ENCODE results near the gene CEP55. TPM values are rescaled to one million over a fixed set of nuclear protein-coding genes. Genes with fewer than 3 reads are reported as not detected.

The CEP55 gene
- total and polyA plus RNA-seq, 10 of the 15 experiments (the other 5 are each of a cell fraction or from before 2014, with no cell fraction given): 14.6 to 83.6 (median 52.0) TPM

DNA sequence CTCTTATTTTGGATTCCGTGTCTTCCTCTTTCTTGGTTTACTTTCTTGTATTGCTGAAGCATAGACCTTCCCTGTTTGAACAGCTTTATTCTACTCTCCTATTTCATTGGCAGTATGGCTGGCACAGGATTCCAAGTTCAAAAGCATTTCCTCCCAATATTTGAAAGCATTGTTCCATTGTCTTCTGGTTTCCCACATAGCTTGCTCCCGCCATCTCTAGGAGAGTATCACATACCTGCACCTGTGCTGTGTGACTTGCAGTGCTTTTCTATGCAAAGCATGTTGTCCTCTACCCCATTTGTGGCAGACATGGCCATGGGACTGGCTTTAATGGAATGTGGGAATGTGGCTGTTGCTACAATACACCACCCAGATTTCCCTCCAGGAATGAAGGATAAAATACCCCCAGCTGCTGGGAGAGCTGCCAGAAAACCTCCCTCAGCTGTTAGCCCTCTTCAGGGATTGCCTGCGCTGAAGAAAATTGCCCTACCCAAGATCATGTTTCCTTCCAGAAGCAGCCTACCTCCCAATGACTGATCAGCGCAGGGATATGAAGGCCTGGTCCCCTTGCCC, 7.4 kb upstream of the CEP55 start (continued):
- TF ChIP-seq, protein P1, sequence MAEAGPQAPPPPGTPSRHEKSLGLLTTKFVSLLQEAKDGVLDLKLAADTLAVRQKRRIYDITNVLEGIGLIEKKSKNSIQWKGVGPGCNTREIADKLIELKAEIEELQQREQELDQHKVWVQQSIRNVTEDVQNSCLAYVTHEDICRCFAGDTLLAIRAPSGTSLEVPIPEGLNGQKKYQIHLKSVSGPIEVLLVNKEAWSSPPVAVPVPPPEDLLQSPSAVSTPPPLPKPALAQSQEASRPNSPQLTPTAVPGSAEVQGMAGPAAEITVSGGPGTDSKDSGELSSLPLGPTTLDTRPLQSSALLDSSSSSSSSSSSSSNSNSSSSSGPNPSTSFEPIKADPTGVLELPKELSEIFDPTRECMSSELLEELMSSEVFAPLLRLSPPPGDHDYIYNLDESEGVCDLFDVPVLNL (IDR thresholded peaks at IDR 0.05; ENCODE audit: low read depth, low read length): no peak
- TF ChIP-seq EGR1 (IDR thresholded peaks at IDR 0.05; ENCODE audit: borderline replicate concordance in 1 of 2, low read depth in 2 of 2, low read length in 2 of 2) (no peak), SMC3 (IDR thresholded peaks at IDR 0.05; ENCODE audit: borderline replicate concordance, low read length) (no peak), ETV6 (conservative IDR thresholded peaks at IDR 0.05 in 1 of 2, IDR thresholded peaks at IDR 0.05 in 1 of 2; ENCODE audit: borderline replicate concordance in 1 of 2, low read depth in 1 of 2) (no peak), TCF3 (IDR thresholded peaks at IDR 0.05; ENCODE audit: borderline replicate concordance, insufficient read depth, low read depth, low read length) (no peak), CHD1 (IDR thresholded peaks at IDR 0.05; ENCODE audit: low read depth, low read length) (no peak), NR2C2 (IDR thresholded peaks at IDR 0.05; ENCODE audit: borderline replicate concordance, control insufficient read depth, insufficient read length, low read depth) (no peak), NR2F1 (conservative IDR thresholded peaks at IDR 0.05) (no peak)

DNA sequence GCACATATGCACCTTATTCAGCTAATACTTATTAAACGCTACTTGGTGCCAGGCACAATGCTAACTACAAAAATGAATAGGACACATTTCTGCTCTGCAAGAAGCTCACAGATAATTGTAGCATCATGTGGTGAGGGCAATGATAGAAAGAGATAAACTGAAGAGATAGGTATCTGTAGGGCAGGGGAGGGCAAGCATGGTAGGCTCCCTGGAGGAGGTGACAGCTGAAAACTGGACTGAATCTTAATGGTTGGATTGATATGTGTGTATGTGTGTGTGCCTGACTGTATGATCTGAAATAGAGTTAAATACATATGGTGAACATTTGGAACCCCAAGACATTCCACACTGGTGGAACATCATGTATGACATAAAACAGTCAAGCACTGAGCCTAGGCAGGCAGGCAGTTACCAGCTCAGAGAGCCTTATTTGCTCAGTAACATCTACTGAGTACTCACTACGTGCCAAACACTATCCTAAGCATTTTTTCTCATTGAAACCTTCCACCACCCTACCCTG, 4.8 kb upstream of the CEP55 start:
- ChIA-PET SMC1A (ENCODE audit: uncharacterized antibody, unreplicated experiment) (interaction anchor here (0.8 to 7.7 kb wide), 3 partner anchors 14 to 115 kb away, joined by 3 to 42 read pairs (median 3); no protein-coding TSS in a partner anchor), CTCF (interaction anchor here (0.9 to 4.5 kb wide), 7 partner anchors 9 to 134 kb away, joined by 3 to 32 read pairs (median 5); partner anchors contain the start of gene MYOF), RAD21 (ENCODE audit: unreplicated experiment) (interaction anchor here (0.9 to 1.1 kb wide), 2 partner anchors 9 to 111 kb away, joined by 3 to 4 read pairs; partner anchors contain the start of gene MYOF), POLR2A (no interaction called here)
- no peak overlapping the region for H3K4me3 ChIP-seq
- BruUV-seq (replicated peaks): no TSS peak
- H3K27me3 ChIP-seq (replicated peaks in 1 of 2; ENCODE audit: control insufficient read depth in 2 of 2, insufficient read depth in 2 of 2, low read length in 1 of 2): 0 out of 4 replicates have a peak, but pooled peaks cover 0 to 4% of the 10 kb centered on the region in 2 experiments
- intact Hi-C loops (cut with micrococcal nuclease; ENCODE audit: unreplicated experiment) (no loop called here), in situ Hi-C loops (cut with MboI) (no loop called here)
- ATAC-seq: no peak
- no peak for DNase-seq (ENCODE audit: low read depth, low spot score)
- H3K79me2 ChIP-seq (ENCODE audit: control insufficient read depth, insufficient read depth, low read length): peaks cover 1% of the 10 kb centered on the region
- FAIRE-seq: no peak
- H3K9ac ChIP-seq (ENCODE audit: control insufficient read depth, insufficient read depth, low read length): no peak overlapping the region
- H3K9me3 ChIP-seq (replicated peaks; ENCODE audit: control insufficient read depth, insufficient read depth, low read length): no peaks in the 10 kb centered on the region
- peaks cover 4% of the 10 kb centered on the region for H3K4me1 ChIP-seq (ENCODE audit: control insufficient read depth, insufficient read depth, low read length)
- no peak overlapping the region for H3K27ac ChIP-seq (ENCODE audit: control insufficient read depth, insufficient read depth)
- H2AFZ ChIP-seq (ENCODE audit: control insufficient read depth, low read depth, low read length): no peak overlapping the region
- H3K36me3 ChIP-seq (ENCODE audit: control insufficient read depth in 2 of 2, insufficient read depth in 2 of 2, low read length in 1 of 2): no peaks in the 10 kb centered on the region
- 31% methylated on average over 2 of the region's 2 CpGs for whole genome bisulfite sequencing (ENCODE audit: insufficient coverage, insufficient replicate concordance, low lambda C conversion rate, missing lambda C conversion rate)
- H3K4me2 ChIP-seq (ENCODE audit: control insufficient read depth, insufficient read depth): no peak overlapping the region
- no peaks in the 10 kb centered on the region for H4K20me1 ChIP-seq (ENCODE audit: control insufficient read depth, insufficient read depth)
- TF ChIP-seq MTA3 (IDR thresholded peaks at IDR 0.05; ENCODE audit: borderline replicate concordance, low read length) (no peak), SPI1 (IDR thresholded peaks at IDR 0.05; ENCODE audit: borderline replicate concordance, insufficient read depth, low read depth, low read length) (no peak), BRCA1 (IDR thresholded peaks at IDR 0.05; ENCODE audit: low read depth, low read length) (no peak), LARP7 (IDR thresholded peaks at IDR 0.05) (no peak), ATF7 (IDR thresholded peaks at IDR 0.05; ENCODE audit: low read depth) (no peak), ZZZ3 (IDR thresholded peaks at IDR 0.05; ENCODE audit: control insufficient read depth, insufficient read length, low read depth) (no peak), JUND (IDR thresholded peaks at IDR 0.05; ENCODE audit: low read depth, low read length) (no peak)
- TF ChIP-seq, protein P2, sequence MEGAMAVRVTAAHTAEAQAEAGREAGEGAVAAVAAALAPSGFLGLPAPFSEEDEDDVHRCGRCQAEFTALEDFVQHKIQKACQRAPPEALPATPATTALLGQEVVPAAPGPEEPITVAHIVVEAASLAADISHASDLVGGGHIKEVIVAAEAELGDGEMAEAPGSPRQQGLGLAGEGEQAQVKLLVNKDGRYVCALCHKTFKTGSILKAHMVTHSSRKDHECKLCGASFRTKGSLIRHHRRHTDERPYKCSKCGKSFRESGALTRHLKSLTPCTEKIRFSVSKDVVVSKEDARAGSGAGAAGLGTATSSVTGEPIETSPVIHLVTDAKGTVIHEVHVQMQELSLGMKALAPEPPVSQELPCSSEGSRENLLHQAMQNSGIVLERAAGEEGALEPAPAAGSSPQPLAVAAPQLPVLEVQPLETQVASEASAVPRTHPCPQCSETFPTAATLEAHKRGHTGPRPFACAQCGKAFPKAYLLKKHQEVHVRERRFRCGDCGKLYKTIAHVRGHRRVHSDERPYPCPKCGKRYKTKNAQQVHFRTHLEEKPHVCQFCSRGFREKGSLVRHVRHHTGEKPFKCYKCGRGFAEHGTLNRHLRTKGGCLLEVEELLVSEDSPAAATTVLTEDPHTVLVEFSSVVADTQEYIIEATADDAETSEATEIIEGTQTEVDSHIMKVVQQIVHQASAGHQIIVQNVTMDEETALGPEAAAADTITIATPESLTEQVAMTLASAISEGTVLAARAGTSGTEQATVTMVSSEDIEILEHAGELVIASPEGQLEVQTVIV (IDR thresholded peaks at IDR 0.05; ENCODE audit: borderline replicate concordance, partially characterized antibody): no peak

All from GM12878 (cell line).